Calu3 (cell line): ENCODE measurements around the gene COL4A2. TPM values are rescaled to one million over a fixed set of nuclear protein-coding genes. Genes with fewer than 3 reads are reported as not detected.

Experiments
- BruUV-seq: library from RNA; stranded (reverse); fragments of 400-500 nt; replicated peaks from 2 replicates; lab custom pipeline; 2021; lab: Mats Ljungman, UMichigan
- CTCF ChIA-PET: fragments of 300-600 bp; sonication (Branson Sonifier 250); formaldehyde crosslinking; loops from one replicate; lab custom pipeline; 2022; ENCODE audit warnings: antibody characterized with exemption; lab: Charles Lee
- DNase-seq: peaks from one replicate; pipeline ENCODE4 v3.0.0; 2022
- H3K27ac Mint-ChIP-seq: one replicate; pipeline ENCODE4 v1.8.0; 2022; ENCODE audit warnings: mixed read lengths; ENCODE audit not compliant: unreplicated experiment
- H3K27me3 Mint-ChIP-seq: one replicate; pipeline ENCODE4 v1.8.0; 2022; ENCODE audit warnings: mixed read lengths; ENCODE audit not compliant: unreplicated experiment
- H3K36me3 Mint-ChIP-seq: one replicate; pipeline ENCODE4 v1.8.0; 2022; ENCODE audit warnings: mild to moderate bottlenecking, moderate library complexity, mixed read lengths; ENCODE audit not compliant: insufficient read depth, unreplicated experiment
- H3K4me1 Mint-ChIP-seq: one replicate; pipeline ENCODE4 v1.8.0; 2022; ENCODE audit warnings: mild to moderate bottlenecking, low read depth, mixed read lengths; ENCODE audit not compliant: unreplicated experiment
- H3K4me3 Mint-ChIP-seq: one replicate; pipeline ENCODE4 v1.8.0; 2022; ENCODE audit warnings: mild to moderate bottlenecking, low read depth, moderate library complexity, mixed read lengths; ENCODE audit not compliant: unreplicated experiment
- H3K9me3 Mint-ChIP-seq: one replicate; pipeline ENCODE4 v1.8.0; 2022; ENCODE audit warnings: low read depth, mixed read lengths; ENCODE audit not compliant: unreplicated experiment
- intact Hi-C: fragments of 100-400 bp; cut with micrococcal nuclease; formaldehyde crosslinking; loops from one replicate; pipeline ENCODE4 v1.10.0; 2022; ENCODE audit not compliant: unreplicated experiment
- total RNA-seq: library from RNA; stranded (reverse); gene quantifications from 2 replicates; pipeline ENCODE4 v1.2.3, GENCODE V29; 2022
- TF ChIP-seq, protein P1 (sequence below): fragments of 200-600 bp; IDR thresholded peaks from one replicate; pipeline ENCODE4 v1.8.0; 2022; ENCODE audit warnings: antibody characterized with exemption; ENCODE audit not compliant: unreplicated experiment

Gene COL4A2
- total RNA-seq, 1 experiment from 2014 or later: 0.42 TPM

DNA sequence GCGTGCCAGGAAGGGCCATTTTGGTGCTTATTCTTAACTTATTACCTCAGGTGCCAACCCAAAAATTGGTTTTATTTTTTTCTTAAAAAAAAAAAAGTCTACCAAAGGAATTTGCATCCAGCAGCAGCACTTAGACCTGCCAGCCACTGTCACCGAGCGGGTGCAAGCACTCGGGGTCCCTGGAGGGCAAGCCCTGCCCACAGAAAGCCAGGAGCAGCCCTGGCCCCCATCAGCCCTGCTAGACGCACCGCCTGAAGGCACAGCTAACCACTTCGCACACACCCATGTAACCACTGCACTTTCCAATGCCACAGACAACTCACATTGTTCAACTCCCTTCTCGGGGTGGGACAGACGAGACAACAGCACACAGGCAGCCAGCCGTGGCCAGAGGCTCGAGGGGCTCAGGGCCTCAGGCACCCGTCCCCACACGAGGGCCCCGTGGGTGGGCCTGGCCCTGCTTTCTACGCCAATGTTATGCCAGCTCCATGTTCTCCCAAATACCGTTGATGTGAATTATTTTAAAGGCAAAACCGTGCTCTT lies 205.2 kb downstream of the COL4A2 start:
- CTCF ChIA-PET: no interaction called here
- no peaks in the 10 kb centered on the region for H3K36me3 Mint-ChIP-seq
- no peak for DNase-seq
- no peaks in the 10 kb centered on the region for H3K9me3 Mint-ChIP-seq
- no peaks in the 10 kb centered on the region for H3K4me1 Mint-ChIP-seq
- intact Hi-C loops: no loop called here
- no TSS peak for BruUV-seq
- TF ChIP-seq, protein P1, sequence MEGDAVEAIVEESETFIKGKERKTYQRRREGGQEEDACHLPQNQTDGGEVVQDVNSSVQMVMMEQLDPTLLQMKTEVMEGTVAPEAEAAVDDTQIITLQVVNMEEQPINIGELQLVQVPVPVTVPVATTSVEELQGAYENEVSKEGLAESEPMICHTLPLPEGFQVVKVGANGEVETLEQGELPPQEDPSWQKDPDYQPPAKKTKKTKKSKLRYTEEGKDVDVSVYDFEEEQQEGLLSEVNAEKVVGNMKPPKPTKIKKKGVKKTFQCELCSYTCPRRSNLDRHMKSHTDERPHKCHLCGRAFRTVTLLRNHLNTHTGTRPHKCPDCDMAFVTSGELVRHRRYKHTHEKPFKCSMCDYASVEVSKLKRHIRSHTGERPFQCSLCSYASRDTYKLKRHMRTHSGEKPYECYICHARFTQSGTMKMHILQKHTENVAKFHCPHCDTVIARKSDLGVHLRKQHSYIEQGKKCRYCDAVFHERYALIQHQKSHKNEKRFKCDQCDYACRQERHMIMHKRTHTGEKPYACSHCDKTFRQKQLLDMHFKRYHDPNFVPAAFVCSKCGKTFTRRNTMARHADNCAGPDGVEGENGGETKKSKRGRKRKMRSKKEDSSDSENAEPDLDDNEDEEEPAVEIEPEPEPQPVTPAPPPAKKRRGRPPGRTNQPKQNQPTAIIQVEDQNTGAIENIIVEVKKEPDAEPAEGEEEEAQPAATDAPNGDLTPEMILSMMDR: no peak
- H3K27me3 Mint-ChIP-seq: no peaks in the 10 kb centered on the region
- no peak overlapping the region for H3K27ac Mint-ChIP-seq
- H3K4me3 Mint-ChIP-seq: no peak overlapping the region

DNA sequence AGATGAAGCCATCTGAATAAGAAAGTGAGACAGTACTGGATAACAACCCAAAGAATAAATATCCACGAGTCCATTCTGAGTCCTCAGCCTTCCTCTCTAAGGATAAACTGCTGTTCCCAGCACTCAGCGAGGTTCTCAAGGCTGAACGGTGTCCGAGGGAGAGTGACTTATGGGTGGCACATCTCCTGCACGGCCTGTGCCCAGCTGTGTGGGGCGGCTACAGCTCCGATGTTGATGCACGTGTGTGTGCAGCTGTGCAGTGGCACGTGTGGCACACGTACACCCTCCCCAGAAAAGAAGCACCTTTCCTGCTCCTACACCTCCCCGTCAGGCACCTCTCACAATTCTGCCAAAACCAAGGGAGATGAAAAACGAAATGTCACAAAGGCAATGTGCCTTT lies 209.4 kb downstream of the COL4A2 start:
- no peak overlapping the region for H3K27ac Mint-ChIP-seq
- intact Hi-C loops: no loop called here
- no peak overlapping the region for H3K4me3 Mint-ChIP-seq
- no peaks in the 10 kb centered on the region for H3K36me3 Mint-ChIP-seq
- no peaks in the 10 kb centered on the region for H3K27me3 Mint-ChIP-seq
- TF ChIP-seq, protein P1: no peak
- no peak for DNase-seq
- CTCF ChIA-PET: no interaction called here
- H3K9me3 Mint-ChIP-seq: no peaks in the 10 kb centered on the region
- H3K4me1 Mint-ChIP-seq: no peaks in the 10 kb centered on the region
- BruUV-seq: no TSS peak

DNA sequence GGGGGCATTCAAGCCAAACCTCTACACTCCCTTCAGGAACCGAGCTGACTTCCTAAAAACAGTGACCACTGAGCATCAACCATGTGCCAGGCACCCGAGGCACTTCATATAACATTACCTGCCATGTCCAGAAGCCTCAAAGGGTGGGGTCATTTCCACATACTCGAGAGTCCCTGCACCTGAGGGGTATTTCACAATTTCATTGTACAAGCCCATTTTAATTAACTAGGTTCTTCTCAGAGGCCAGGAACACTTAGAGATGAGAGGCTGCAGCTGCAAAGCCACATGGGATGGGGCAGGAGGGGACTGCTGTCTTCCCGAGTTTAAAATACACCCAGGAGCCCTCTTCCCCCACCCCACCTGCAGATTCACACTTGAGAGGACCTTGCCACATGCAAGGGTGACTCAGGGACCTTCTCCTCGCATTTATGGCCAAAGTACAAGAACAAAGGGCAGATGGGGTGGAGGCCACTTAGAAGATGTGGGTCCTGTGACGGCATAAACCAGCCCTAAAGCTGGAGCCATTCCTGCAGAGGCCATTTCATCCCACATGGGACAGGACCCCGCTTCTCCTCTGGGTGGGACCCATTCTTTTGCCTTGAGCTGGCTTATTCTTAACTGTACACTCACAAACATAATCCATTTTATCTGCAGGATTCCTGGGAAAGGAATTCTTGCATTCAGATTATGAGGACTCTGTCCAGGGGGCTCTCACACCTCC lies 210.6 kb downstream of the COL4A2 start:
- TF ChIP-seq, protein P1: no peak
- no peak overlapping the region for H3K27ac Mint-ChIP-seq
- CTCF ChIA-PET: no interaction called here
- H3K36me3 Mint-ChIP-seq: no peaks in the 10 kb centered on the region
- no peak overlapping the region for H3K4me3 Mint-ChIP-seq
- DNase-seq: no peak
- intact Hi-C loops: no loop called here
- no peaks in the 10 kb centered on the region for H3K27me3 Mint-ChIP-seq
- H3K9me3 Mint-ChIP-seq: no peaks in the 10 kb centered on the region
- no peaks in the 10 kb centered on the region for H3K4me1 Mint-ChIP-seq
- no TSS peak for BruUV-seq

DNA sequence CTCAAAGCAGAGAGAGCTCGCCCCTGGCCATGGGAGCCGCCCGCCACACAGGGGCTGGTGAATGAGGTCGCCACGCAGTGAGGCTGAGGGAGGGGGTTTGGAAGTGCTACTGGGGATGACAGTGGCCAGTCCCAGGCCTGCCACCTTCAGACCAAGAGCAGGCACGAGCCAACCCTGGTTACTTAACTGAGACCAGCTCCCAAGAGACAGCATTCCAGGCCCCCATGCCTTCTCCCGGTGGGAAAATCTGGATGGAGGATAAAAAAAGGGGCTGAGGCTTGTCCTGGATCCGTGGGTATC lies 211.1 kb downstream of the COL4A2 start:
- CTCF ChIA-PET: no interaction called here
- Mint-ChIP-seq H3K9me3 (no peaks in the 10 kb centered on the region), H3K27ac (no peak overlapping the region), H3K36me3 (no peaks in the 10 kb centered on the region), H3K4me3 (no peak overlapping the region), H3K4me1 (no peaks in the 10 kb centered on the region), H3K27me3 (no peaks in the 10 kb centered on the region)
- no TSS peak for BruUV-seq
- TF ChIP-seq, protein P1: no peak
- no peak for DNase-seq
- intact Hi-C loops: no loop called here
